ENCODE results near the gene LOXL1. TPM values are rescaled to one million over a fixed set of nuclear protein-coding genes. Genes with fewer than 3 reads are reported as not detected.

The LOXL1 gene
- total RNA-seq, 1 experiment from 2014 or later = 249 TPM

DNA sequence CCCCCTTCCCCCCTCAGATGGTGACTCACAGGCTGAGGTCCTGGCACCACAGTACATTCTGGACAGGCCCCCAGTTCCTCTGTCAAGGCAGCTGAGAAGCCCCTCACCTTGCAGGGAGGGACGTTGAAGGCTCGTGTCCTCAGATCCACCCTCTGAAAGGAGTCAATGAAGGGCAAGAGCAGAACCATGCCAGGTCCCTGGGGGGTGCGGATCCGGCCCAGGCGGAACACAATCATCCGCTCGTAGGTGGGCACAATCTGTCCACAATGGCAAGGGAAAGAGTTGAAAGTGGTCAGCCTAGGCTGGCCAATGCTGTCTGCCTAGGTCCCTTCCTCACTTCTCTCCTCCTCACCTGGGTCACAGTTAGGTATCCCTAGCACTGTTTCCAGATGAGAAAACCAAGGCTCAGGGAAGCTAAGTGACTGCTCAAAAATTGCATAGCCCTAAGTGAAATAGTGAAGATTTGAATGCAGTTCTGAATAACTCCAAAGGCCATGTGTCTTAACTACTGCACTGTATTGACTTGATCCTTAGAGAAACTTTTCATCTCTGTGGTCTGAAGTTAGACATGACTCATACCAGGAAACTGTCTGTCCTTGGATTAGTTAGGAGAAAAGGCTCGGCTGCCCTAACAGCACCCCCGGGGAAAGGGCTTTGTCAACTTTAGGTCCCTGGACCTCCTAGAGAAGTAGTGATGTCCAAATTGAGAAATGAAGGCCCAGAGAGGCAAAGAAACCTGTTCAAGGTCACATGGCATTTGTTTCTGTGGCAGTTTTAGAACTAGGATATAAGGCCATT, 62.9 kb downstream of the LOXL1 start:
- H3K9me2 ChIP-seq (replicated peaks; ENCODE audit: low read length) = no peaks in the 10 kb centered on the region
- no peaks in the 10 kb centered on the region for H3F3A ChIP-seq (ENCODE audit: low read length, unreplicated experiment)
- no peak overlapping the region for H3K9ac ChIP-seq (ENCODE audit: low read length)
- peak overlapping the region; percentile 38 for H3K4me2 ChIP-seq (ENCODE audit: low read length)
- ATAC-seq (peak; percentile 63), DNase-seq (peak; percentile 72)
- H3K27ac ChIP-seq (ENCODE audit: low read length) = peak overlapping the region; percentile 49
- no TSS peak for BruUV-seq (replicated peaks)
- intact Hi-C loops (cut with micrococcal nuclease) = loop anchor here (1.0 kb wide), 1 partner anchor 16 kb away; no protein-coding TSS in a partner anchor
- H4K20me1 ChIP-seq (ENCODE audit: low read length) = no peaks in the 10 kb centered on the region
- no peaks in the 10 kb centered on the region for H3K36me3 ChIP-seq (ENCODE audit: low read depth, low read length)
- CTCF ChIA-PET = no interaction called here
- H3K79me2 ChIP-seq (ENCODE audit: low read length) = no peaks in the 10 kb centered on the region
- no peak overlapping the region for H2AFZ ChIP-seq (ENCODE audit: low read length)
- H3K9me3 ChIP-seq (ENCODE audit: low read length) = no peaks in the 10 kb centered on the region
- H3K4me1 ChIP-seq (ENCODE audit: insufficient read depth, low read length) = peaks cover 51% of the 10 kb centered on the region
- H3K4me3 ChIP-seq (ENCODE audit: low read length) = no peak overlapping the region
- TF ChIP-seq EZH2phosphoT487 (IDR thresholded peaks at IDR 0.05; ENCODE audit: borderline replicate concordance, low read length) (no peak), EZH2 (IDR thresholded peaks at IDR 0.05; ENCODE audit: low read length, unreplicated experiment) (no peak)
- TF ChIP-seq, protein P1, sequence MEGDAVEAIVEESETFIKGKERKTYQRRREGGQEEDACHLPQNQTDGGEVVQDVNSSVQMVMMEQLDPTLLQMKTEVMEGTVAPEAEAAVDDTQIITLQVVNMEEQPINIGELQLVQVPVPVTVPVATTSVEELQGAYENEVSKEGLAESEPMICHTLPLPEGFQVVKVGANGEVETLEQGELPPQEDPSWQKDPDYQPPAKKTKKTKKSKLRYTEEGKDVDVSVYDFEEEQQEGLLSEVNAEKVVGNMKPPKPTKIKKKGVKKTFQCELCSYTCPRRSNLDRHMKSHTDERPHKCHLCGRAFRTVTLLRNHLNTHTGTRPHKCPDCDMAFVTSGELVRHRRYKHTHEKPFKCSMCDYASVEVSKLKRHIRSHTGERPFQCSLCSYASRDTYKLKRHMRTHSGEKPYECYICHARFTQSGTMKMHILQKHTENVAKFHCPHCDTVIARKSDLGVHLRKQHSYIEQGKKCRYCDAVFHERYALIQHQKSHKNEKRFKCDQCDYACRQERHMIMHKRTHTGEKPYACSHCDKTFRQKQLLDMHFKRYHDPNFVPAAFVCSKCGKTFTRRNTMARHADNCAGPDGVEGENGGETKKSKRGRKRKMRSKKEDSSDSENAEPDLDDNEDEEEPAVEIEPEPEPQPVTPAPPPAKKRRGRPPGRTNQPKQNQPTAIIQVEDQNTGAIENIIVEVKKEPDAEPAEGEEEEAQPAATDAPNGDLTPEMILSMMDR (conservative IDR thresholded peaks at IDR 0.05; ENCODE audit: low read depth, low read length) = no peak
- POLR2A ChIA-PET (ENCODE audit: unreplicated experiment) = no interaction called here
- no peaks in the 10 kb centered on the region for H3K27me3 ChIP-seq (ENCODE audit: low read length)

DNA sequence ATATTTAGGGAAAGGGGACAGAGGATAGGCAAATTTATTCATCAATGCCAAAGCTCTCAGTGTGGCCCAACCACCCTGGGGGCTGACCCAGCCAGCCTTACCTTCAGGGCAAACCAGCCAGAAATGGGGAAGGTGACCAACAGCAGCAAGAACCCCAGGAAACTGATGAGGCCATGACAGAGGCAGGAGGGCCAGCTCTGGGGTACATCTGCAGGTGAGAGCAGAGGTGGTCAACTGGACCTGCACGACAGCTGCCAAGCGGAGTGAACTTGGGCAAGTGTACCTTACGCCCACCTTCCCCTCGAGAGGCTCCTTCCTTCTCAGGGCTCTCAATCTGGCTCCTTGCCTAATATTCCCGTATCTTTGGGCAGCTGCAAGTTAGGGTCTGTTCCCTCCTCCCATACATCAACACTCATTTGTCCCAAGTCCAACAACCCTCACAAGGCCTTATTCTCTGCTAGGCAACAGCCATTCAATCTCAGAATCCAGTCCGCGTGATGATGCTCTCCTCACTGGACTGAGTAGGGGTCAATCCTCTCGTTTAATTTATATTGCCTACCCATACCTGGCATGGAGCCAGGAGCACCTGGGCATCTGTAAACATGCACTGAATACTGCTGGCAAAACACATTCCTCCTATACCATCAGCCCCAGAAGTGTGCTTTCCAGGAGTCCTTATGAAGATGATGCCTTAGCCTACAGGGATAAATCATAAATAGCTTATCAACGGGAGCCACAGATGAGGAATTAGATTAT, 64.2 kb downstream of the LOXL1 start:
- Histone ChIP-seq H3K27me3 (ENCODE audit: low read length) (no peaks in the 10 kb centered on the region), H3K4me3 (ENCODE audit: low read length) (no peak overlapping the region), H3K4me2 (ENCODE audit: low read length) (0 out of 2 replicates have a peak overlapping the region, but pooled peaks have one; percentile 98), H3F3A (ENCODE audit: low read length, unreplicated experiment) (no peaks in the 10 kb centered on the region), H3K36me3 (ENCODE audit: low read depth, low read length) (no peaks in the 10 kb centered on the region), H3K79me2 (ENCODE audit: low read length) (peaks cover 9% of the 10 kb centered on the region), H2AFZ (ENCODE audit: low read length) (no peak overlapping the region), H3K9ac (ENCODE audit: low read length) (no peak overlapping the region), H3K27ac (ENCODE audit: low read length) (no peak overlapping the region), H3K9me3 (ENCODE audit: low read length) (no peaks in the 10 kb centered on the region), H3K9me2 (replicated peaks; ENCODE audit: low read length) (no peaks in the 10 kb centered on the region), H4K20me1 (ENCODE audit: low read length) (no peaks in the 10 kb centered on the region), H3K4me1 (ENCODE audit: insufficient read depth, low read length) (peaks cover 48% of the 10 kb centered on the region)
- no peak for DNase-seq
- BruUV-seq (replicated peaks) = no TSS peak
- intact Hi-C loops (cut with micrococcal nuclease) = loop anchor here (5.0 kb wide), 1 partner anchor 57 kb away; no protein-coding TSS in a partner anchor
- ChIA-PET POLR2A (ENCODE audit: unreplicated experiment) (no interaction called here), CTCF (no interaction called here)
- ATAC-seq = no peak
- TF ChIP-seq EZH2phosphoT487 (IDR thresholded peaks at IDR 0.05; ENCODE audit: borderline replicate concordance, low read length) (no peak), EZH2 (IDR thresholded peaks at IDR 0.05; ENCODE audit: low read length, unreplicated experiment) (no peak)
- TF ChIP-seq, protein P1 (conservative IDR thresholded peaks at IDR 0.05; ENCODE audit: low read depth, low read length) = no peak

All from PC-3 (cell line).